Measurements from ENCODE around the gene GAB4. TPM values are rescaled to one million over a fixed set of nuclear protein-coding genes. Genes with fewer than 3 reads are reported as not detected.
"Not testable (repeated sequence)": the region's sequence is repeated elsewhere in the genome, so short reads cannot be mapped to it uniquely, and the experiment has no call there.

Gene GAB4
- total RNA-seq, 1 experiment from 2014 or later: not detected

DNA sequence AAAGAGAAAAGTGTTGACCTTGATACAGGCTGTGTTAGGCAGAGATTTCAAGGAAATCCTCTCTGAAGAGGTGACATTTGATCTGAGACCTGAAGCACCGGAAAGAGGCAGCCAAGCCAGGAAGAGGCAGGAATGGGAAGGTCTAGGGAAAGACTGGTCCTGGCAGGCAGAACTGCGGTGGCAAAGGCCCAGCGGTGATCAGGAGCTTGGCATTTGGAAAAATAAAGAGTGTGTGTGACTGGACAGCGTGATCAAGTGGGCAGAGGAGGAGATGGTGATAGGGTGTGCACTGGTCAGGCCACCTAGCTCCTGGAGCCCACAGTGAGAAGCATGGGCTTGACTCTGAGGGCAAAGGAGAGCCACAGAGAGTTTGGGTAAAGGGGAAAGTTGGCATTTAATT lies 27.2 kb upstream of the GAB4 start:
- no peaks in the 10 kb centered on the region for H3K79me1 ChIP-seq (ENCODE audit: insufficient read depth, low read depth, low read length, poor library complexity, severe bottlenecking)
- no peak overlapping the region for H3K4me3 Mint-ChIP-seq
- TF ChIP-seq, protein P1, sequence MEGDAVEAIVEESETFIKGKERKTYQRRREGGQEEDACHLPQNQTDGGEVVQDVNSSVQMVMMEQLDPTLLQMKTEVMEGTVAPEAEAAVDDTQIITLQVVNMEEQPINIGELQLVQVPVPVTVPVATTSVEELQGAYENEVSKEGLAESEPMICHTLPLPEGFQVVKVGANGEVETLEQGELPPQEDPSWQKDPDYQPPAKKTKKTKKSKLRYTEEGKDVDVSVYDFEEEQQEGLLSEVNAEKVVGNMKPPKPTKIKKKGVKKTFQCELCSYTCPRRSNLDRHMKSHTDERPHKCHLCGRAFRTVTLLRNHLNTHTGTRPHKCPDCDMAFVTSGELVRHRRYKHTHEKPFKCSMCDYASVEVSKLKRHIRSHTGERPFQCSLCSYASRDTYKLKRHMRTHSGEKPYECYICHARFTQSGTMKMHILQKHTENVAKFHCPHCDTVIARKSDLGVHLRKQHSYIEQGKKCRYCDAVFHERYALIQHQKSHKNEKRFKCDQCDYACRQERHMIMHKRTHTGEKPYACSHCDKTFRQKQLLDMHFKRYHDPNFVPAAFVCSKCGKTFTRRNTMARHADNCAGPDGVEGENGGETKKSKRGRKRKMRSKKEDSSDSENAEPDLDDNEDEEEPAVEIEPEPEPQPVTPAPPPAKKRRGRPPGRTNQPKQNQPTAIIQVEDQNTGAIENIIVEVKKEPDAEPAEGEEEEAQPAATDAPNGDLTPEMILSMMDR (conservative IDR thresholded peaks at IDR 0.05): no peak
- H3K4me2 ChIP-seq (ENCODE audit: insufficient read depth, insufficient read length, low read length): no peak overlapping the region
- H3K27ac Mint-ChIP-seq: no peak overlapping the region
- no peak overlapping the region; the same call in 1 of the 2 replicates for H3K14ac ChIP-seq (ENCODE audit: insufficient read depth, low read length)
- H3K79me2 ChIP-seq (ENCODE audit: insufficient read depth, low read length): no peaks in the 10 kb centered on the region
- H3K4me1 Mint-ChIP-seq: peaks cover 0 to 6% of the 10 kb centered on the region in 2 experiments; a peak in 2 of 4 replicates
- H4K5ac ChIP-seq (ENCODE audit: insufficient read length, low read depth, low read length): no peak overlapping the region
- H2BK120ac ChIP-seq (ENCODE audit: low read depth, low read length, poor library complexity, severe bottlenecking): no peak overlapping the region
- no peak overlapping the region for H3K18ac ChIP-seq (ENCODE audit: insufficient read length, low read depth, low read length)
- H3K9me3 Mint-ChIP-seq: peaks cover 55 to 72% of the 10 kb centered on the region in 2 experiments
- no peaks in the 10 kb centered on the region for H3K36me3 Mint-ChIP-seq (ENCODE audit: insufficient read depth in 1 of 3, low read depth in 3 of 3)
- H4K91ac ChIP-seq (ENCODE audit: insufficient read length, low read depth, low read length): no peak overlapping the region
- H3K4me1 ChIP-seq (ENCODE audit: insufficient read depth, low read length): no peaks in the 10 kb centered on the region
- no peak overlapping the region for H3K56ac ChIP-seq (ENCODE audit: insufficient read length, low read depth, low read length)
- H3K27me3 Mint-ChIP-seq (ENCODE audit: low read depth): peaks cover 5% of the 10 kb centered on the region
- H2BK12ac ChIP-seq (ENCODE audit: insufficient read length, low read depth, low read length): no peak overlapping the region
- H3K23me2 ChIP-seq (ENCODE audit: insufficient read length, low read depth, low read length, poor library complexity, severe bottlenecking): no peaks in the 10 kb centered on the region
- H4K8ac ChIP-seq (replicated peaks; ENCODE audit: insufficient read length, low read depth, low read length): no peak overlapping the region
- no peak overlapping the region for H2AK5ac ChIP-seq (ENCODE audit: insufficient read length, low read length)
- H3K23ac ChIP-seq (ENCODE audit: insufficient read length, low read depth, low read length): no peak overlapping the region
- no peak for DNase-seq
- H3K27me3 ChIP-seq (ENCODE audit: insufficient read depth, low read length): no peaks in the 10 kb centered on the region
- no peaks in the 10 kb centered on the region for H4K20me1 ChIP-seq (ENCODE audit: control insufficient read depth, insufficient read depth, insufficient read length)
- H2BK20ac ChIP-seq (ENCODE audit: low read depth, low read length, poor library complexity, severe bottlenecking): no peak overlapping the region
- no peak overlapping the region for H2AFZ ChIP-seq (ENCODE audit: low read length)
- H3K4ac ChIP-seq (ENCODE audit: low read depth, low read length): no peak overlapping the region
- no peak overlapping the region for H2BK15ac ChIP-seq (ENCODE audit: low read depth, low read length)
- no peak overlapping the region for H3K27ac ChIP-seq (ENCODE audit: insufficient read length, low read depth, low read length)
- H3T11ph ChIP-seq (ENCODE audit: low read length): no peak overlapping the region
- no peak overlapping the region for H2BK5ac ChIP-seq (ENCODE audit: insufficient read length, low read length)
- no CpG with 5 or more reads among the region's 4 CpGs for WGBS (ENCODE audit: extremely low coverage, insufficient read length, low lambda C conversion rate)
- H3K9ac ChIP-seq (ENCODE audit: extremely low read depth, insufficient read length, low read length): no peak overlapping the region
- no peaks in the 10 kb centered on the region for H3K9me3 ChIP-seq (ENCODE audit: control insufficient read depth, low read depth, low read length)

- H2BK12ac ChIP-seq (ENCODE audit: insufficient read length, low read depth, low read length); H3K4me1 Mint-ChIP-seq; H2BK5ac ChIP-seq (ENCODE audit: insufficient read length, low read length); H3K36me3 Mint-ChIP-seq (ENCODE audit: insufficient read depth in 1 of 3, low read depth in 3 of 3); H3K27me3 Mint-ChIP-seq (ENCODE audit: low read depth); H3K23me2 ChIP-seq (ENCODE audit: insufficient read length, low read depth, low read length, poor library complexity, severe bottlenecking); H2AK5ac ChIP-seq (ENCODE audit: insufficient read length, low read length); H3K9ac ChIP-seq (ENCODE audit: extremely low read depth, insufficient read length, low read length); H3K56ac ChIP-seq (ENCODE audit: insufficient read length, low read depth, low read length); H3K27ac ChIP-seq (ENCODE audit: insufficient read length, low read depth, low read length); H3K27ac Mint-ChIP-seq; DNase-seq; H3K4me1 ChIP-seq (ENCODE audit: insufficient read depth, low read length); H3K9me3 ChIP-seq (ENCODE audit: control insufficient read depth, low read depth, low read length); H4K20me1 ChIP-seq (ENCODE audit: control insufficient read depth, insufficient read depth, insufficient read length); H3K14ac ChIP-seq (ENCODE audit: insufficient read depth, low read length); H2BK120ac ChIP-seq (ENCODE audit: low read depth, low read length, poor library complexity, severe bottlenecking); H3K27me3 ChIP-seq (ENCODE audit: insufficient read depth, low read length); H3K79me1 ChIP-seq (ENCODE audit: insufficient read depth, low read depth, low read length, poor library complexity, severe bottlenecking); H4K91ac ChIP-seq (ENCODE audit: insufficient read length, low read depth, low read length); H2BK15ac ChIP-seq (ENCODE audit: low read depth, low read length); H3K4ac ChIP-seq (ENCODE audit: low read depth, low read length); H3K4me2 ChIP-seq (ENCODE audit: insufficient read depth, insufficient read length, low read length); H4K5ac ChIP-seq (ENCODE audit: insufficient read length, low read depth, low read length); H3T11ph ChIP-seq (ENCODE audit: low read length); H2BK20ac ChIP-seq (ENCODE audit: low read depth, low read length, poor library complexity, severe bottlenecking); H3K18ac ChIP-seq (ENCODE audit: insufficient read length, low read depth, low read length); H3K79me2 ChIP-seq (ENCODE audit: insufficient read depth, low read length); H2AFZ ChIP-seq (ENCODE audit: low read length); H3K4me3 Mint-ChIP-seq; H4K8ac ChIP-seq (replicated peaks; ENCODE audit: insufficient read length, low read depth, low read length); H3K23ac ChIP-seq (ENCODE audit: insufficient read length, low read depth, low read length): not testable (repeated sequence)
- no CpG with 5 or more reads among the region's 2 CpGs for WGBS (ENCODE audit: extremely low coverage, insufficient read length, low lambda C conversion rate)
- H3K9me3 Mint-ChIP-seq: peaks cover 49 to 68% of the 10 kb centered on the region in 2 experiments
Observed at GRCh38 chr22:17034532-17034931, 26.5 kb upstream of the GAB4 start.

Measured in H9 (cell line).